Activated CD8-positive, alpha-beta memory T cell treated with anti-CD3 and anti-CD28 coated beads for 48 hours (primary cell): ENCODE data around the gene SPTSSB.

Source experiments
- DNase-seq, 3 experiments: peaks; one replicate each; pipeline ENCODE4 v3.0.0-alpha.2; 2020; ENCODE audit warnings: low read depth in 2 of 3, low spot score in 2 of 3

SPTSSB gene

GRCh38 chr3:161339517-161340500, 31.5 kb downstream of the SPTSSB start:
- no peak for DNase-seq

GRCh38 chr3:161337311-161337710, 34.0 kb downstream of the SPTSSB start:
- no peak for DNase-seq

- DNase-seq = no peak
These were observed 34.7 kb downstream of the SPTSSB start for GRCh38 chr3:161336661-161337060.

GRCh38 chr3:161333696-161334095, 37.6 kb downstream of the SPTSSB start:
- DNase-seq = no peak

GRCh38 chr3:161332792-161333191, 38.5 kb downstream of the SPTSSB start:
- no peak for DNase-seq

GRCh38 chr3:161325059-161325458, 46.3 kb downstream of the SPTSSB start:
- DNase-seq = no peak

GRCh38 chr3:161323926-161324621, 47.2 kb downstream of the SPTSSB start:
- DNase-seq = no peak

- DNase-seq = no peak
These were observed 48.3 kb downstream of the SPTSSB start for GRCh38 chr3:161322781-161323568.

DNA sequence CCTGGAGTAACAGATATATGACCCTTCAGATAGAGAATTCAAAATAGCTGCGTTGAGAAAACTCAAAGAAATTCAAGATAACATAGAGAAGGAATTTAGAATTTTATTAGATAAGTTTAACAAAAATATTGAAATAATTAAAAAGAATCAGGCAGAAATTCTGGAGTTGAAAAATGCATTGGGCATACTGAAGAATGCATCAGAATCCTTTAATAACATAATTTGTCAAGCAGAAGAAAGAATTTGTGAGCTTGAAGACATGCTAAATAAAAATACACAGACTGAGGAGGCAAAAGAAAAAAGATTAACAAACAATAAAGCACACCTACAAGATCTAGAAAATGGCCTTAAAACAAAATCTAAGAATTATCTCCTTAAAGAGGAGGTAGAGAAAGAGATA, 50.5 kb downstream of the SPTSSB start:
- no peak for DNase-seq

GRCh38 chr3:161319867-161320266, 51.5 kb downstream of the SPTSSB start:
- no peak for DNase-seq

DNA sequence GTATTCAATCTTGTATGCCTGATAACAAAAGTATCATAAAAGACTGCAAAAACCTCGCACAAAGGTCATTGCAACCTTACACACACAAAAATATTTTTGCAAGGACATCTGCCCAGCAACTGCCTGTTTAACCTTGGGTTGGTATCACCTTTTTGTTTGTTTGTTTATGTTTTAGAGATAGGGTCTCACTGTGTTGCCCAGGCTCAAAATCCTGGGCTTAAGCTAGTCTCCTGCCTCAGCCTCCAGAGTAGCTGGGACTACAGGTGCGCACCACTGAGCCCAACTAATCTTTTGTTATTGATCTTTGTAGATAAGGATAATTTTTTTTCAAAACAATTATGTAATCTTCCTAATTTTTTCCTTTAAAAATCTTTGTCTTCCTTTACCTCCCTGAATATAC, 54.2 kb downstream of the SPTSSB start:
- no peak for DNase-seq

DNA sequence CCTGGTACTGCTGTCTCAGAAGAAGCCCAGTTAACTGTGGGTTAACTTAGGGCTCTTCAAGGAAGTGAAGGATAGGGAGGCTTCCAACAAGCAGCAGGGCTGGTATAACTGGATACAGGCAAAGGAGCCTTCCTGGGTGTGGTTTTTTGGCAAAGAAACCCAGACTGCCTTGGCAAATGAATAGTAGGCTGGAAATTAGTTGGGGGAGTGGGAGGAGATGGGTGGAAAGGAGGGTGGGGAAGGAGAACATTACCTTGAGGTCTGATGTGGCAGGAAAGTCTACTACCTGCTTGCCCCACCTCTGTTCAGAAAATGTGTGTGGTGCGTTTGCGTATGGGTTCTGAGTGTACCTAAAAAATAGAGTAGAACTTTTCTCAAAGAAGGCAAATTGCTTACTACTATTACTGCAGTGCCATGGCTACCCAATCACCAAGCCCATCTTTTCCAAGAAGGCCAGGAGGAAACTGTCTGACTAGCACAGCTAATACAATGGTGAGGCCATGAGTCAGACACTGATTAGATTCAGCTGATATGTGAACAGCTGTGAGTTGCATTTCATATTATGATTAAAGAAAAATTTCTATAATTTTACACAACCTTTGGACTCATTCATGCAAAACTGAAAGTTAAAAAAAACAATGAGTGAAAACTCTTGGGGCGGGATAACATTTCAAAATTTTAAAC, 55.2 kb downstream of the SPTSSB start:
- no peak for DNase-seq

DNA sequence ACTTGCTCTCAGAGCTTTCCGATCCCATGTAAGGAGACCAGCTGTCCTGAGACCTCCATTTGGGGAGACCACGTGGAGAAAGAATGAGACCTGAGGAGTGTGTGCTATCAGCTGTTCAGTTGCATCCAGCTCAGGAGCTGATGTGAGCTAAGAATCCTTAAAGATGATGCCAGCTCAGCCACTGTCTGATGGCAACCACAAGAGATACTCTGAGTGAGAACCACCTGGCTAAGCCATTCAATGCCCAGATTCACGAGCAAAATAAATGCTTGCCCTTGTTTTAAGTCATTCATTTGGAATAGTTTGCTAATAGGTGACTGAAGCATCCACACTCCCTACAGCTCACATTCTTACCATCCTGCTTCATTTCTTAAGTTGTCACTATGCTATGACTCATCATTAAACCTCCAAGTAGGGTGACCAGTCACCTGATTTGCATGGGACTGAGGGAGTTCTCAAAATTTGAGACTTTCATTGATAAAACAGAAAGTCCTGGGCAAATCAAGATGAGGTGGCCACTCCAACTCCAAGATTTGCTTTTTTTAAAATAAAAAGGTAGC, 56.4 kb downstream of the SPTSSB start:
- DNase-seq = no peak

GRCh38 chr3:161310649-161311423, 60.5 kb downstream of the SPTSSB start:
- DNase-seq = peak; percentile 14 to 31 (median 18)

DNA sequence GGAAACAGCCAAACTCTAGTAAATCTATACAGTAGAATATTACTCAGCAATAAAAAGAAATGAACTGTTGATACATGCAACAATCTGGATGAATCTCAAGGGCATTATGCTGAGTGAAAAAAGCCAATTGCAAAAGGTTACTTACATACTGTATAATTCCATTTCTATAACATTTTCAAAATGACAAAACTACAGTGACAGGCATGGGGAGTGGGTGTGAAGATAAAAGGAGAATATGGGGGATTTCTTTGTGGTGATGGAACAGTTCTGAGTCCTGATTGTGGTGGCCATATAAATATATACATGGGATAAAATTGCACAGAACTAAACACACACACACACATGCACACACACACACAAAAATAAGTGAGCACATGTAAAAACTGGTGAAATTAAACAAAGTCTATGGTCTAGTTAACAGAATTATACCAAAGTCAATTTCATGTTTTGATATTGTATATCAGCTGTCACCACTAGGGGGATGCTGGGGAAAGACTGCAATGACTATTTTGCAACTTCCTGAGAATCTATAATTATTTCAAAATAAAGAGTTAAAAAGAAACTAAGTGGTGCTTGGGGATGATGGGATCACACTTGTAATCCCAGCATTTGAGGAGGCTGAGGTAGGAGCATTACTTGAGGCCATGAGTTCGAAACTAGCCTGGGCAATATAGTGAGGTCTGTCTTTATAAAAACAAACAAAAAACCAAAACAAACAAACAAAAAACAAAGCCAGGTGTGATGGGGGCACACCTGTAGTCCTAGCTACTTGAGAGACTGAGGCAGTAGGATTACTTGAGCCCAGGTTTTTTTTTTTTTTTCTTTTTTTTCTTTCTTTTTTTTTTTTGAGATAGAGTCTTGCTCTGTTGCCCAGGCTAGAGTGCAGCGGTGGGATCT, 66.0 kb downstream of the SPTSSB start:
- no peak for DNase-seq

GRCh38 chr3:161296814-161297213, 74.5 kb downstream of the SPTSSB start:
- DNase-seq = no peak

DNA sequence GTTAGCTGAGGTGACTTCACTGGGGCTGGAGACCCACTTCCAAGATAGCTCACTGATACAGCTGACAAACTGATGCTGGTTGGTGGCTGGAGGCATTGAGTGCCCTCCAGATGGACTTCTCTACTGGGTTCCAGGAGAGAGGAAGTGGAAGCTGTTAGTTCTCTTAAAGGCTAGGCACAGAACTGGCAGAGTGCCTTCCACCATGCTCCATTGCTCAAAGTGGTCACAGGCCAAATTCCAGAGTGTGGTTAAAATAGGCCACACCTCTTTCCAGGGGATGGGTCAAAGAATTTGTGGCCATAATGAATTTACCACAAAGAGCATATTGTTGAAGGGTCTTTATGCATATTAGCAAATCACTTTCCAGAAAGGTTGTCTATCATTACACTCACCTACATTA, 76.0 kb downstream of the SPTSSB start:
- no peak for DNase-seq
